ENCODE data around the gene FLYWCH1. TPM values are rescaled to one million over a fixed set of nuclear protein-coding genes. Genes with fewer than 3 reads are reported as not detected.

The FLYWCH1 gene
- total RNA-seq, 1 experiment from 2014 or later = 12.5 TPM

DNA sequence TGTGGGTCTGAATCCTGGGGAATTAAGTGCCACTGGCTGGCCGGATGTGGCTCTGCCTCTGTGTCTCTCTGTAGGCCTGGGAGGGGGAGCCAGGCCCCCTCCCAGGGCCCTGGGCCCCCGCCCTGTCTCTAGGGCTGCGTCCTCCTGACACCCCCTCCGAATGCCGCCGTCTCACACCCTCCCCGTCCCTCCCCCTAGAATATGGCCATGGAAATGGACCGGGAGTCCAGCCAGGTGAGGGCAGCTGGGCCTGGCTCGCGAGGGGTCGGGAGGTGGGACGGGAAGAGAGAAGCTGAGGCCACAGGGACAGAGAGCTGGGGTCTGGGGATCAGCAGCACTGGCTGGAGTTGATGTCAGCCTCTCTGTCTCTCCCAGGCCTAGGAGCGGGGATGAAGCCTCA lies 84.6 kb downstream of the FLYWCH1 start:
- H3K14ac ChIP-seq (ENCODE audit: insufficient read depth, low read length) = no peak overlapping the region
- H3K27me3 Mint-ChIP-seq (ENCODE audit: low read depth) = no peaks in the 10 kb centered on the region; the same call in 1 of the 2 replicates
- H2BK20ac ChIP-seq (ENCODE audit: low read depth, low read length, poor library complexity, severe bottlenecking) = no peak overlapping the region
- H2BK15ac ChIP-seq (ENCODE audit: low read depth, low read length) = no peak overlapping the region
- no peak overlapping the region for H3K56ac ChIP-seq (ENCODE audit: insufficient read length, low read depth, low read length)
- no peaks in the 10 kb centered on the region for H3K23me2 ChIP-seq (ENCODE audit: insufficient read length, low read depth, low read length, poor library complexity, severe bottlenecking)
- no peak overlapping the region for H2AK5ac ChIP-seq (ENCODE audit: insufficient read length, low read length)
- H4K5ac ChIP-seq (ENCODE audit: insufficient read length, low read depth, low read length) = no peak overlapping the region
- no peak overlapping the region for H3K23ac ChIP-seq (ENCODE audit: insufficient read length, low read depth, low read length)
- H3K36me3 Mint-ChIP-seq (ENCODE audit: insufficient read depth in 1 of 3, low read depth in 3 of 3) = no peaks in the 10 kb centered on the region; a peak in 1 of 7 replicates
- no peak overlapping the region for H3T11ph ChIP-seq (ENCODE audit: low read length)
- H3K4me1 ChIP-seq (ENCODE audit: insufficient read depth, low read length) = no peaks in the 10 kb centered on the region
- H4K8ac ChIP-seq (replicated peaks; ENCODE audit: insufficient read length, low read depth, low read length) = no peak overlapping the region
- no peak overlapping the region for H3K4me3 Mint-ChIP-seq
- no peak overlapping the region for H2BK12ac ChIP-seq (ENCODE audit: insufficient read length, low read depth, low read length)
- no peak for DNase-seq
- H3K79me2 ChIP-seq (ENCODE audit: insufficient read depth, low read length) = no peaks in the 10 kb centered on the region
- H3K9me3 ChIP-seq (ENCODE audit: control insufficient read depth, low read depth, low read length) = no peaks in the 10 kb centered on the region
- no peak overlapping the region for H4K91ac ChIP-seq (ENCODE audit: insufficient read length, low read depth, low read length)
- no peak overlapping the region for H3K18ac ChIP-seq (ENCODE audit: insufficient read length, low read depth, low read length)
- TF ChIP-seq, protein P1, sequence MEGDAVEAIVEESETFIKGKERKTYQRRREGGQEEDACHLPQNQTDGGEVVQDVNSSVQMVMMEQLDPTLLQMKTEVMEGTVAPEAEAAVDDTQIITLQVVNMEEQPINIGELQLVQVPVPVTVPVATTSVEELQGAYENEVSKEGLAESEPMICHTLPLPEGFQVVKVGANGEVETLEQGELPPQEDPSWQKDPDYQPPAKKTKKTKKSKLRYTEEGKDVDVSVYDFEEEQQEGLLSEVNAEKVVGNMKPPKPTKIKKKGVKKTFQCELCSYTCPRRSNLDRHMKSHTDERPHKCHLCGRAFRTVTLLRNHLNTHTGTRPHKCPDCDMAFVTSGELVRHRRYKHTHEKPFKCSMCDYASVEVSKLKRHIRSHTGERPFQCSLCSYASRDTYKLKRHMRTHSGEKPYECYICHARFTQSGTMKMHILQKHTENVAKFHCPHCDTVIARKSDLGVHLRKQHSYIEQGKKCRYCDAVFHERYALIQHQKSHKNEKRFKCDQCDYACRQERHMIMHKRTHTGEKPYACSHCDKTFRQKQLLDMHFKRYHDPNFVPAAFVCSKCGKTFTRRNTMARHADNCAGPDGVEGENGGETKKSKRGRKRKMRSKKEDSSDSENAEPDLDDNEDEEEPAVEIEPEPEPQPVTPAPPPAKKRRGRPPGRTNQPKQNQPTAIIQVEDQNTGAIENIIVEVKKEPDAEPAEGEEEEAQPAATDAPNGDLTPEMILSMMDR (conservative IDR thresholded peaks at IDR 0.05) = no peak
- no peak overlapping the region for H3K4ac ChIP-seq (ENCODE audit: low read depth, low read length)
- no peaks in the 10 kb centered on the region for H3K9me3 Mint-ChIP-seq
- H2AFZ ChIP-seq (ENCODE audit: low read length) = no peak overlapping the region
- H2BK120ac ChIP-seq (ENCODE audit: low read depth, low read length, poor library complexity, severe bottlenecking) = no peak overlapping the region
- no CpG with 5 or more reads among the region's 13 CpGs for WGBS (ENCODE audit: extremely low coverage, insufficient read length, low lambda C conversion rate)
- H3K4me1 Mint-ChIP-seq = peaks cover 3 to 41% of the 10 kb centered on the region in 2 experiments; a peak in 3 of 4 replicates
- peaks cover 2% of the 10 kb centered on the region for H4K20me1 ChIP-seq (ENCODE audit: control insufficient read depth, insufficient read depth, insufficient read length)
- no peaks in the 10 kb centered on the region for H3K79me1 ChIP-seq (ENCODE audit: insufficient read depth, low read depth, low read length, poor library complexity, severe bottlenecking)
- H3K4me2 ChIP-seq (ENCODE audit: insufficient read depth, insufficient read length, low read length) = no peak overlapping the region
- H3K27ac Mint-ChIP-seq = no peak overlapping the region; a peak in 1 of 7 replicates
- no peak overlapping the region for H2BK5ac ChIP-seq (ENCODE audit: insufficient read length, low read length)
- no peak overlapping the region for H3K27ac ChIP-seq (ENCODE audit: insufficient read length, low read depth, low read length)
- H3K27me3 ChIP-seq (ENCODE audit: insufficient read depth, low read length) = no peaks in the 10 kb centered on the region
- no peak overlapping the region for H3K9ac ChIP-seq (ENCODE audit: extremely low read depth, insufficient read length, low read length)

Data from H9 (cell line).